ENCODE measurements around the gene RAI14.
"Not testable (repeated sequence)": the region's sequence is repeated elsewhere in the genome, so short reads cannot be mapped to it uniquely, and the experiment has no call there.

Gene RAI14

DNA sequence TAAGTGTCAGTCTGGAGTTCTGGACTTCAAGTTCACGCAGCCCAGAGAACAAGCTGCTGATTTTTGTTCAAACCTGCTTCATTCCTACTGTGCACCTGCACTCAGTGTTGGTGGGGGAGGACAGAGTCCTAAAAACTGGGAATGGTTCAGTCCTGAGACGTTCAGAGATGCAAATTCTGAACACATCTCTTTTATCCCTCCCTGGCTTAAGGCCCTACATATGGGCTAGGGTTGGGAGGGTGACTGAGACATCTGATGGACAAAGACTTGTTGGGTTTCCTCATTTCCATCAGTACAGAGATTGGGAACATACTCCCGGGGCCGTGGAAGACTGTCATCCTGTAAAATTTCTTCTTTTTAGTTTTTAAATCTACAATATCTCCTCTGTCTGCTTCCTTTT is 99.8 kb downstream of the RAI14 start:
- no peak for DNase-seq (ENCODE audit: extremely low read depth, low read depth)
- H3K4me3 ChIP-seq (replicated peaks; ENCODE audit: low read depth, low read length), result no peak overlapping the region
- TF ChIP-seq CTCF (IDR thresholded peaks at IDR 0.05; ENCODE audit: low read depth, low read length, missing control alignments), result no peak

DNA sequence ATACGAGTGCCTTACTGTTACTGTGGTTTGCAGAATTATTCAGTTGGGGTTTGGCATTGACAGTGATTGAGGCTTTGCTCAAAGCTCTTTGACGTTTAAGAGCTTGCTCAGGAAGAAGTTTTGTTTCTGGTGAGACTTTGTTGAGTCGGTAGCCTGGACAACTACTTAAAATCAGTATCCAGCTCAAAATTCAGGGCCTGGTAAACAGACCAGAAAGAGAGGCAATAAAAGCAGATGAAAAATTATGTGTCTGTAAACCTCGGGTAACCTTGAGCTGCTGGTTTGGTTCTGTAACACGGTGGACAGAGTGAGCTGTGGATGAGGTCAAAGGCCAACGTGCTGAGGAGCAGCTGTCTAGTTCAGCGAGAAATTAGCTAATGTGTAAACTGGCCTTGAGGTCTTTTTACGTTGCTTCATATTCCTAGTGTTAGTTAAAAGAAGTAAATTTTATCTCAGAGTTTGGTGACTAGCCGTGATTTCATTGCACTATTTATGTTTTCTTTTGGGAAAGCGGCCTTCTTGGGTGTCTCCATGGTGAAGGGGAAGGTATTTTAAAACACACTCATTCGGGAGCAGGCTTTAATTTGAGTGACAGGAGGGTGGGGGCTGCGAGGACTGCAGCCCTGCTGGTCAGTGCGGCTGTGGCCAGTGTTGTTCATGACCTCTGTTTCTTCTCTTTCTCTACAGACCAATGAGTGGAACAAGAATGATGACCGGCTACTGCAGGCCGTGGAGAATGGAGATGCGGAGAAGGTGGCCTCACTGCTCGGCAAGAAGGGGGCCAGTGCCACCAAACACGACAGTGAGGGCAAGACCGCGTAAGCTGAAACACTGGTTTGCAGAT is 100.9 kb downstream of the RAI14 start:
- DNase-seq (ENCODE audit: extremely low read depth, low read depth), result no peak
- no peak overlapping the region for H3K4me3 ChIP-seq (replicated peaks; ENCODE audit: low read depth, low read length)
- TF ChIP-seq CTCF (IDR thresholded peaks at IDR 0.05; ENCODE audit: low read depth, low read length, missing control alignments), result no peak

DNA sequence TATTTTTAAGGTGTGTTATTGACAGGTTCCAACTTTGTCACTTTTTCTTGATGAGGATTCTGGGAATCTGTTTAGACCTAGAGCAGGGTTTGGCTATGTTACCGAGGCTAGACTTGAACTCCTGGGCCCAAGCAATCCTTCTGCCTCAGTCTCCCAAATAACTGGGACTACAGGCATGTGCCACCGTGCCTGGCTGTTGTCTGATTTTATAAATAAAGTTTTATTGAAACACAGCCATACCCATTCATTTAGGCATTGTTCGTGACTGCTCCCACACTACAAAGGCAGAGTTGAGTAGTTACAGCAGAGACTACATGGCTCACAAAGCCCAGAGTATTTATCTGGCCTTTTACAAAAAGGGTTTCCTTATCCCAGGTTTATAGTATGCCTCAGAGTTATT is 102.4 kb downstream of the RAI14 start:
- no peak for TF ChIP-seq CTCF (IDR thresholded peaks at IDR 0.05; ENCODE audit: low read depth, low read length, missing control alignments)
- no peak for DNase-seq (ENCODE audit: extremely low read depth, low read depth)
- no peak overlapping the region for H3K4me3 ChIP-seq (replicated peaks; ENCODE audit: low read depth, low read length)

DNA sequence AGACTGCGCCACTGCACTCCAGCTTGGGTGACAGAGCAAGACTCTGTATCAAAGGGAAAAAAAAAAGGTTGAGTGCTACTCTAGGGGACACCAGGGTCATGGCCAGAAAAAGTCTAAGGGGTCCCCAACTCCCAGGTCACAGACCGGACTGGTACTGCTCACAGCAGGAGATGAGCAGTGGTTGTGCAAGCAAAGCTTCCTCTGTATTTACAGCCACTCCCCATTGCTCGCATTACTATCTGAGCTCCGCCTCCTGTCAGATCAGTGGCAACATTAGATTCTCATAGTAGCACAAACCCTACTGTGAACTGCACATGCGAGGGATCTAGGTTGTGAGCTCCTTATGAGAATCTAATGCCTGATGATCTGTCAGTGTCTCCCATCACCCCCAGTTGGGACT is 103.1 kb downstream of the RAI14 start:
- not testable (repeated sequence) for DNase-seq (ENCODE audit: extremely low read depth, low read depth); H3K4me3 ChIP-seq (replicated peaks; ENCODE audit: low read depth, low read length)

DNA sequence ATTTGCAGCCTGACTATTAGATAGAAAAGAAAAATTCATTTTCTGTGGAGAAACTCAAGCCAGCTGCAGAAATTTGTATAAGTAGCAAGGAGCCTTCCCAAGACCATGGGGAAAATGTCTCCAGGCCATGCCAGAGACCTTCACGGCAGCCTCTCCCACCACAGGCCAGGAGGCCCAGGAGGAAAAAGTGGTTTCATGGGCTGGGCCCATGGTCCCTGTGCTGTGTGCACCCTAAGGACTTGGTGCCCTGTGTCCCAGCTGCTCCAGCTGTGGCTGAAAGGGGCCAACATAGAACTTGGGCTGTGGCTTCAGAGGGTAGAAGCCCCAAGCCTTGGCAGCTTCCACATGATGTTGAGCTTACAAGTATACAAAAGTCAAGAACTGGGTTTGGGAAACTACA is 109.5 kb downstream of the RAI14 start:
- DNase-seq (ENCODE audit: extremely low read depth, low read depth), result no peak
- no peak overlapping the region for H3K4me3 ChIP-seq (replicated peaks; ENCODE audit: low read depth, low read length)
- TF ChIP-seq CTCF (IDR thresholded peaks at IDR 0.05; ENCODE audit: low read depth, low read length, missing control alignments), result no peak

GRCh38 chr5:34767180-34767579 is 111.1 kb downstream of the RAI14 start:
- TF ChIP-seq CTCF (IDR thresholded peaks at IDR 0.05; ENCODE audit: low read depth, low read length, missing control alignments), result no peak
- no peak overlapping the region for H3K4me3 ChIP-seq (replicated peaks; ENCODE audit: low read depth, low read length)
- DNase-seq (ENCODE audit: extremely low read depth, low read depth), result no peak

DNA sequence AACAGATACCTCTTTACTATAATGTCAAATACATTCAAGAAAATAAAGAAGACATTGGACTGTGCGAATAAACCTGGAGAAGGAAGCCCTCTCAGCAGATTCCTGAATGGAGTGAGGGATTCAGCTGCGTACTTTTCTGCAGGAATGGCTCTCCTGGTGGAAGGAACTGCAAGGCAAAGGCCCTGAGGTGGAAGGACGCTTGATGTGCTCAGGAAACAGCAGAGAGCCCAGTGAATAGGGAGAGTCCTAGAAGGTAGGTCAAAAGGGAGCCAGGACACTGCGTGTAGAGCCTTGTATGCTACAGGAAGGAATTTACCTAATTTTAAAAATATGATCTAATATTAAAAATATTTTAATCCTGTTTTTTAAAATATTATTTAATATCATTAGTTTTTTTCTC is 114.4 kb downstream of the RAI14 start:
- no peak for TF ChIP-seq CTCF (IDR thresholded peaks at IDR 0.05; ENCODE audit: low read depth, low read length, missing control alignments)
- DNase-seq (ENCODE audit: extremely low read depth, low read depth), result no peak
- no peak overlapping the region for H3K4me3 ChIP-seq (replicated peaks; ENCODE audit: low read depth, low read length)

Measured in HFF-Myc (cell line).